GM12878 (cell line): ENCODE measurements around the gene TBC1D5. TPM values are rescaled to one million over a fixed set of nuclear protein-coding genes. Genes with fewer than 3 reads are reported as not detected.

Source experiments
- ATAC-seq: fragments of 200-7000 bp; cut with Tn5 transposase; 3 replicates; pipeline ENCODE4 v1.9.1; 2020; ENCODE audit warnings: mild to moderate bottlenecking, moderate library complexity
- BruUV-seq: library from RNA; stranded (reverse); fragments of 400-500 nt; replicated peaks from 2 replicates; lab custom pipeline; 2021; lab: Mats Ljungman, UMichigan
- CTCF ChIA-PET: fragments of 300-600 bp; sonication (Branson Sonifier 250); formaldehyde crosslinking; extraction: SDS; loops from one replicate; lab custom pipeline; 2021; ENCODE audit warnings: inconsistent platforms; lab: Yijun Ruan, JAX
- POLR2A ChIA-PET: fragments of 350-600 bp; formaldehyde crosslinking; extraction: SDS; loops from one replicate; lab custom pipeline; 2021; ENCODE audit warnings: inconsistent platforms; lab: Charles Lee
- RAD21 ChIA-PET: fragments of 300-600 bp; sonication (Branson Sonifier 250); formaldehyde crosslinking; loops from one replicate; lab custom pipeline; 2023; ENCODE audit warnings: antibody characterized with exemption; ENCODE audit not compliant: unreplicated experiment; lab: Charles Lee
- SMC1A ChIA-PET: fragments of 300-600 bp; sonication (Branson Sonifier 250); formaldehyde crosslinking; loops from one replicate; lab custom pipeline; 2023; ENCODE audit not compliant: unreplicated experiment, uncharacterized antibody; lab: Charles Lee
- DNase-seq: peaks from one replicate; pipeline ENCODE4 v3.0.0-alpha.2; 2011; ENCODE audit warnings: low read depth, low spot score
- FAIRE-seq: peaks from 3 replicates; lab custom pipeline; 2011; peaks lifted over from hg19 to GRCh38; lab: Jason Lieb, UNC
- H2AFZ ChIP-seq: 2 replicates; pipeline ENCODE4 v1.6.0; 2011; ENCODE audit warnings: low read depth, low read length, control low read depth; ENCODE audit not compliant: control insufficient read depth
- H3K27ac ChIP-seq: 2 replicates; pipeline ENCODE4 v1.5.1; 2011; ENCODE audit warnings: control low read depth; ENCODE audit not compliant: control insufficient read depth, insufficient read depth
- H3K27me3 ChIP-seq, 2 experiments: replicated peaks in 1 of 2; 2 replicates each; pipeline versions ENCODE4 v1.6.0 to v1.6.1; 2011; ENCODE audit warnings: low read length in 1 of 2; ENCODE audit not compliant: control insufficient read depth in 2 of 2, insufficient read depth in 2 of 2
- H3K36me3 ChIP-seq, 2 experiments: 2 replicates each; pipeline ENCODE4 v1.5.1; 2011; ENCODE audit warnings: low read length in 1 of 2; ENCODE audit not compliant: control insufficient read depth in 2 of 2, insufficient read depth in 2 of 2
- H3K4me1 ChIP-seq: 2 replicates; pipeline ENCODE4 v1.6.1; 2011; ENCODE audit warnings: mild to moderate bottlenecking, low read length, moderate library complexity, mixed read lengths; ENCODE audit not compliant: control insufficient read depth, insufficient read depth
- H3K4me2 ChIP-seq: 2 replicates; pipeline ENCODE4 v1.6.0; 2011; ENCODE audit warnings: control low read depth; ENCODE audit not compliant: control insufficient read depth, insufficient read depth
- H3K4me3 ChIP-seq: fragments of 200-600 bp; sonication (generic); 2 replicates; pipeline ENCODE4 v1.5.1; 2016
- H3K79me2 ChIP-seq: 2 replicates; pipeline ENCODE4 v1.6.0; 2011; ENCODE audit warnings: low read length; ENCODE audit not compliant: control insufficient read depth, insufficient read depth
- H3K9ac ChIP-seq: 2 replicates; pipeline ENCODE4 v1.8.0; 2011; ENCODE audit warnings: low read length, control low read depth, mixed read lengths; ENCODE audit not compliant: control insufficient read depth, insufficient read depth
- H3K9me3 ChIP-seq: replicated peaks from 3 replicates; pipeline ENCODE4 v1.5.1; 2011; ENCODE audit warnings: mild to moderate bottlenecking, low read length; ENCODE audit not compliant: control insufficient read depth, insufficient read depth
- H4K20me1 ChIP-seq: 2 replicates; pipeline ENCODE4 v1.6.0; 2011; ENCODE audit not compliant: control insufficient read depth, insufficient read depth
- KDM1A ChIP-seq: fragments of 200-600 bp; sonication (generic); IDR thresholded peaks from 2 replicates; pipeline ENCODE4 v1.6.1; 2016; ENCODE audit warnings: borderline replicate concordance
- MEF2B ChIP-seq: fragments of 450-650 bp; IDR thresholded peaks from 2 replicates; pipeline ENCODE4 v1.6.1; 2018; ENCODE audit warnings: mild to moderate bottlenecking, moderate library complexity; ENCODE audit not compliant: partially characterized antibody, poor library complexity, severe bottlenecking
- WGBS: methylation state at CpG from one replicate; pipeline ENCODE4 v1.1.6; 2016; ENCODE audit warnings: low lambda C conversion rate; ENCODE audit not compliant: insufficient replicate concordance, insufficient coverage; ENCODE audit errors: missing lambda C conversion rate; 5-methylcytosine and 5-hydroxymethylcytosine counted together
- in situ Hi-C: fragments of 300-500 bp; cut with MboI; formaldehyde crosslinking; loops from 9 replicates; pipeline ENCODE4 v1.14.3; 2018; ENCODE audit warnings: mixed read lengths
- intact Hi-C: fragments of 100-400 bp; cut with micrococcal nuclease; formaldehyde crosslinking; loops from one replicate; pipeline ENCODE4 v1.14.2; 2022; ENCODE audit not compliant: unreplicated experiment
- polyA plus RNA-seq, 11 experiments: library from polyadenylated mRNA; depleted of rRNA in 4 of 11; unstranded in 6 of 11; stranded (reverse) in 5 of 11; fragments of >200 nt; fragmentation: Nextera tagmentation in 4 of 11; fragmentation: Illumina TruSeq in 1 of 11; extraction: Ambion mirVana in 4 of 11; extraction: Trizol in 1 of 11; gene quantifications; 1 replicate in 1 of 11; 2 replicates in 10 of 11; pipeline versions ENCODE4 v1.2.1 to v1.2.3, GENCODE V29; 2011 to 2016; ENCODE audit warnings: inconsistent platforms in 2 of 11, missing spikeins in 2 of 11, low read depth in 1 of 11
- total RNA-seq, 4 experiments: library from RNA; depleted of rRNA in 3 of 4; stranded (reverse); fragments of >200 nt in 3 of 4; fragmentation: Illumina TruSeq in 1 of 4; extraction: Trizol in 1 of 4; gene quantifications; 2 replicates each; pipeline versions ENCODE4 v1.2.1 to v1.2.3, GENCODE V29; 2013 to 2021
- TF ChIP-seq, protein P1 (sequence below): IDR thresholded peaks from 2 replicates; pipeline ENCODE4 v1.6.1; 2011; ENCODE audit warnings: borderline replicate concordance, low read depth, mild to moderate bottlenecking, moderate library complexity, low read length; ENCODE audit not compliant: insufficient read depth, poor library complexity, severe bottlenecking

TBC1D5 gene
- total and polyA plus RNA-seq, 10 of the 15 experiments (the other 5 are each of a cell fraction or from before 2014, with no cell fraction given) = 5.5 to 61.0 (median 43.8) TPM

DNA sequence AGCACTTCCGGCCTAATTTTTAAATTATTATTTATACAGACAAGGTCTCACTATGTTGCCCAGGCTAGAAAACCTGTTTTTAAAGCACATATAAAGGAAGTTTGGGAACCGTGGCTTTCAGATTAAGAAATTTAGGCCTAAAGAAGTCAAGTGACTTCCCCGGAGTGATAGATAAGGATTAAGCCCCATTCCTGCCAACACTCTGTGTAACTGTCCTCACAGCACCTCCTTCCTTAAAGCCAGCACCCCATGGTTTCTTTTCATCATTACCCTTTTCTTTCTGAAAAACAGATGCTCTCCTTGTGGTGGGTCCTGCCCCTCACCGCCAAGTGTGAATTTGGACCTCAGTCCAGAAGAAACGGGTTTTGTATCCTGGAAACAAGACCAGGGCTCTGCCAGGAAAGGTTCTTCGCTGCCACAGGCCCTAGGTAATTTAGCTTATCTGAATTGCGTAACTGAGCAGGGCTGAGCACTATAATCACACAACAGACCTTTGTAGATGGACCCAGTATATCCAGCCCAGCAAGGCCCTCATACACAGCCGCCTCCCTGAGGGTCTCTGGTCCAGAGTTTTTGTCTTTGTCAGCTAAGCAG, 626.3 kb downstream of the TBC1D5 start (continued):
- no peak for TF ChIP-seq MEF2B

DNA sequence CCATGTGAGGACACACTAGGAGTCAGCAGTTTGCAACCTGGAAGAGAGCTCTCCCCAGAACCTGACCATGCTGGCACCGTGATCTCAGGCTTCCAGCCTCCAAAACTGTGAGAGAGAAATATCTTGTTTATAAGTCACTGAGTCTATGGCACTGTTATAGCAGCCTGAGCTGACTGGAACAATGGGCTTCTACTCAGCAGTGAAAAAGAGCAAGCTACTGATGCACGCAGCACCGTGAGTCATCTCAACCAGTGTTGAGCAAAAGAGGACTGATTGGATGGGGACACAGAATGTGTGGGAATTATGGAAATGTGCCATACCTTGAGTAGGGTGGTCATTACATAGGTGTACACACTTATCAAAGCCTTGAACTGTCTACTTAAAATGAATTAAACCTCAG, 627.2 kb downstream of the TBC1D5 start:
- Histone ChIP-seq H3K4me2 (no peak overlapping the region), H3K27me3 (no peaks in the 10 kb centered on the region), H3K9ac (no peak overlapping the region), H3K4me3 (no peak overlapping the region), H4K20me1 (no peaks in the 10 kb centered on the region), H3K4me1 (no peaks in the 10 kb centered on the region; the same call in 1 of the 2 replicates), H3K79me2 (no peaks in the 10 kb centered on the region), H3K27ac (no peak overlapping the region), H2AFZ (no peak overlapping the region), H3K36me3 (no peaks in the 10 kb centered on the region), H3K9me3 (no peaks in the 10 kb centered on the region; the same call in 1 of the 3 replicates)
- BruUV-seq = no TSS peak
- ATAC-seq (no peak), FAIRE-seq (no peak), DNase-seq (no peak)
- ChIA-PET SMC1A (no interaction called here), CTCF (interaction anchor here (0.6 kb wide), 1 partner anchor 82 kb away, joined by 3 read pairs; no protein-coding TSS in a partner anchor), RAD21 (no interaction called here), POLR2A (no interaction called here)
- in situ Hi-C loops = no loop called here
- intact Hi-C loops = no loop called here
- TF ChIP-seq, protein P1, sequence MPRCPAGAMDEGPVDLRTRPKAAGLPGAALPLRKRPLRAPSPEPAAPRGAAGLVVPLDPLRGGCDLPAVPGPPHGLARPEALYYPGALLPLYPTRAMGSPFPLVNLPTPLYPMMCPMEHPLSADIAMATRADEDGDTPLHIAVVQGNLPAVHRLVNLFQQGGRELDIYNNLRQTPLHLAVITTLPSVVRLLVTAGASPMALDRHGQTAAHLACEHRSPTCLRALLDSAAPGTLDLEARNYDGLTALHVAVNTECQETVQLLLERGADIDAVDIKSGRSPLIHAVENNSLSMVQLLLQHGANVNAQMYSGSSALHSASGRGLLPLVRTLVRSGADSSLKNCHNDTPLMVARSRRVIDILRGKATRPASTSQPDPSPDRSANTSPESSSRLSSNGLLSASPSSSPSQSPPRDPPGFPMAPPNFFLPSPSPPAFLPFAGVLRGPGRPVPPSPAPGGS = peak; percentile 29
- TF ChIP-seq KDM1A = no peak
- 51% methylated on average over 3 of the region's 3 CpGs for WGBS
